Psoas muscle (tissue), 8 donors: ENCODE data around the gene MAB21L2. TPM values are rescaled to one million over a fixed set of nuclear protein-coding genes. Genes with fewer than 3 reads are reported as not detected.
"Not testable (repeated sequence)": the region's sequence is repeated elsewhere in the genome, so short reads cannot be mapped to it uniquely, and the experiment has no call there.

ENCODE experiments used
- ATAC-seq, 4 donors: fragments of 200-7000 bp; cut with Tn5 transposase; one replicate each; pipeline ENCODE4 v1.9.1; 2020; ENCODE audit warnings: moderate library complexity in 3 of 4, mild to moderate bottlenecking in 2 of 4
- DNase-seq, 2 donors: peaks; one replicate each; pipeline ENCODE4 v3.0.0-alpha.2; 2020
- H3K27ac ChIP-seq: fragments of 200-600 bp; one replicate; pipeline ENCODE4 v1.8.0; 2022
- H3K27me3 ChIP-seq, 3 donors: fragments of 200-600 bp in 1 of 3; one replicate each; pipeline versions ENCODE4 v1.6.1 to v1.8.0; 2013 to 2022; ENCODE audit warnings: low read length in 2 of 3, mild to moderate bottlenecking in 2 of 3, moderate library complexity in 1 of 3; ENCODE audit not compliant: insufficient read depth in 3 of 3
- H3K36me3 ChIP-seq, 2 donors: fragments of 200-600 bp in 1 of 2; one replicate each; pipeline versions ENCODE4 v1.6.1 to v1.8.0; 2013 to 2022; ENCODE audit warnings: low read depth in 1 of 2, mild to moderate bottlenecking in 1 of 2, moderate library complexity in 1 of 2; ENCODE audit not compliant: insufficient read depth in 1 of 2
- H3K4me1 ChIP-seq: fragments of 200-600 bp; one replicate; pipeline ENCODE4 v1.8.0; 2022
- H3K4me3 ChIP-seq: fragments of 200-600 bp; one replicate; pipeline ENCODE4 v1.8.0; 2022; ENCODE audit warnings: mild to moderate bottlenecking
- H3K9me3 ChIP-seq: fragments of 200-600 bp; one replicate; pipeline ENCODE4 v1.8.0; 2022
- CTCF ChIP-seq: fragments of 200-600 bp; IDR thresholded peaks from one replicate; pipeline ENCODE4 v1.8.0; 2022; ENCODE audit warnings: antibody characterized with exemption
- WGBS, 3 donors: extraction: QIAGEN DNeasy Blood & Tissue Kit; methylation state at CpG; one replicate each; pipeline versions ENCODE4 v1.1.6 to v1.1.7; 2013; 5-methylcytosine and 5-hydroxymethylcytosine counted together
- intact Hi-C, 2 donors: fragments of 100-400 bp; cut with DNase I; formaldehyde crosslinking; loops; one replicate each; pipeline versions ENCODE4 v1.11.0 to v1.14.2; 2022
- long read RNA-seq, 2 donors: library from polyadenylated mRNA; unstranded; transcript quantifications; one replicate each; pipeline ENCODE4 v2.0.0, GENCODE V29; 2021
- polyA plus RNA-seq, 3 donors: library from polyadenylated mRNA; stranded (reverse); fragments of 200-250 nt; gene quantifications; one replicate each; pipeline ENCODE4 v1.2.3, GENCODE V29; 2013
- total RNA-seq, 4 donors: library from RNA; stranded (reverse); fragmentation: NEBNext Ultra II Directional in 2 of 4; extraction: Animal tissue kit (Norgen Biotek cat#: 25700) in 2 of 4; gene quantifications; one replicate each; pipeline versions ENCODE4 v1.2.1 to v1.2.4, GENCODE V29; 2021 to 2023
- donor health status: healthy with polysubstance abuse.
- donor health status: DM: no; HTN: no; CAD: no; lungs with moderate emphysema.
- donor health status: Bipolar disorder and iron deficiency.
- donor health status: healthy.
- donor health status: DM: yes; HTN: yes; CAD: no.
- donor health status: DM: no; HTN: no; CAD: no.
- donor health status: DM: no; HTN: no; CAD: no.
- donor health status: DM: yes; HTN: yes; CAD: no.

Gene MAB21L2
- total RNA-seq (not detected), polyA plus RNA-seq (under 1 TPM in 2 of 3 donors, not detected in 1; 0.01 to 0.03 TPM)
- long read RNA-seq, donor 1, result 0 reads
- long read RNA-seq, donor 2, result 0 reads

- DNase-seq (no peak), ATAC-seq (no peak)
- no peaks in the 10 kb centered on the region for H3K4me1 ChIP-seq
- H3K4me3 ChIP-seq, result peak within 1 kb of the TSS; percentile 46
- H3K9me3 ChIP-seq, result no peaks in the 10 kb centered on the region
- H3K36me3 ChIP-seq, result no peaks in the 10 kb centered on the region
- TF ChIP-seq CTCF, result no peak
- intact Hi-C loops, result no loop called here
- no peak within 1 kb of the TSS for H3K27ac ChIP-seq
- 77 to 87% (median 82%) methylated on average over 27 of the region's 27 CpGs for WGBS, 3 donors
- no peaks in the 10 kb centered on the region for H3K27me3 ChIP-seq
Observed at GRCh38 chr4:150582146-150582872, at the start of gene MAB21L2. Gene MAB21L2, plus strand, starts transcription at chr4:150582151. Its CDS starts 879 bp downstream, at chr4:150583030.

- intact Hi-C loops, result no loop called here
- Histone ChIP-seq H3K4me1 (no peaks in the 10 kb centered on the region), H3K9me3 (peaks cover 4% of the 10 kb centered on the region), H3K36me3 (no peaks in the 10 kb centered on the region), H3K4me3 (no peak overlapping the region), H3K27me3 (no peaks in the 10 kb centered on the region), H3K27ac (no peak overlapping the region)
- no peak for DNase-seq
- 83 to 90% (median 87%) methylated on average over 3 of the region's 3 CpGs for WGBS, 3 donors
- no peak for ATAC-seq
- no peak for TF ChIP-seq CTCF
Observed at GRCh38 chr4:150533673-150534072, 48.3 kb upstream of the MAB21L2 start.

- intact Hi-C loops, result no loop called here
- no peak for TF ChIP-seq CTCF
- ATAC-seq, result no peak
- H3K27me3 ChIP-seq, result no peaks in the 10 kb centered on the region
- no peak overlapping the region for H3K4me3 ChIP-seq
- H3K36me3 ChIP-seq, result no peaks in the 10 kb centered on the region
- H3K9me3 ChIP-seq, result peaks cover 4% of the 10 kb centered on the region
- H3K4me1 ChIP-seq, result no peaks in the 10 kb centered on the region
- no peak overlapping the region for H3K27ac ChIP-seq
- DNase-seq, result no peak
Observed at GRCh38 chr4:150534818-150535217, 47.1 kb upstream of the MAB21L2 start.

GRCh38 chr4:150537911-150538310 is 44.0 kb upstream of the MAB21L2 start:
- H3K9me3 ChIP-seq, DNase-seq, H3K27ac ChIP-seq, H3K4me1 ChIP-seq, H3K27me3 ChIP-seq, intact Hi-C loops, H3K4me3 ChIP-seq, ATAC-seq, H3K36me3 ChIP-seq: not testable (repeated sequence)
- WGBS, 3 donors, result 92 to 95% (median 92%) methylated on average over 3 of the region's 3 CpGs

GRCh38 chr4:150540536-150540935 is 41.4 kb upstream of the MAB21L2 start:
- intact Hi-C loops, result no loop called here
- Histone ChIP-seq H3K4me1 (no peaks in the 10 kb centered on the region), H3K9me3 (peaks cover 4% of the 10 kb centered on the region), H3K4me3 (no peak overlapping the region), H3K27me3 (no peaks in the 10 kb centered on the region), H3K36me3 (no peaks in the 10 kb centered on the region), H3K27ac (no peak overlapping the region)
- no peak for TF ChIP-seq CTCF
- no peak for ATAC-seq
- no peak for DNase-seq
